HL-60/S4 treated with phorbol 12-myristate 13-acetate at 8.2 ng/mL for 4 days and 3 days (cell line): Measurements from ENCODE around the gene TRAF3.

ENCODE experiments used
- in situ Hi-C: fragments of 300-500 bp; cut with MboI; formaldehyde crosslinking; loops from 2 replicates; pipeline ENCODE4 v1.15.0; 2022; ENCODE audit warnings: low sequenced_read_pairs

TRAF3 gene

GRCh38 chr14:102776761-102777710 lies at the start of gene TRAF3:
Gene TRAF3, plus strand, starts transcription at chr14:102777449. Its CDS starts 92,753 bp downstream, at chr14:102870202.
- in situ Hi-C loops: no loop called here

- in situ Hi-C loops: no loop called here
Measured at GRCh38 chr14:102728501-102728900, 48.7 kb upstream of the TRAF3 start.

- in situ Hi-C loops: no loop called here
Measured at GRCh38 chr14:102729268-102729667, 48.0 kb upstream of the TRAF3 start.

GRCh38 chr14:102729825-102730224 lies 47.4 kb upstream of the TRAF3 start:
- in situ Hi-C loops: no loop called here

GRCh38 chr14:102731101-102731870 lies 46.0 kb upstream of the TRAF3 start:
- in situ Hi-C loops: no loop called here

- in situ Hi-C loops: no loop called here
Measured at GRCh38 chr14:102731871-102732800, 45.1 kb upstream of the TRAF3 start.

- in situ Hi-C loops: no loop called here
Measured at GRCh38 chr14:102732924-102733323, 44.3 kb upstream of the TRAF3 start.

GRCh38 chr14:102733326-102733725 lies 43.9 kb upstream of the TRAF3 start:
- in situ Hi-C loops: no loop called here

GRCh38 chr14:102734436-102734835 lies 42.8 kb upstream of the TRAF3 start:
- in situ Hi-C loops: no loop called here

GRCh38 chr14:102736956-102737355 lies 40.3 kb upstream of the TRAF3 start:
- in situ Hi-C loops: no loop called here

- in situ Hi-C loops: no loop called here
Measured at GRCh38 chr14:102737402-102738372, 39.6 kb upstream of the TRAF3 start.

GRCh38 chr14:102738373-102739189 lies 38.7 kb upstream of the TRAF3 start:
- in situ Hi-C loops: no loop called here

- in situ Hi-C loops: no loop called here
Measured at GRCh38 chr14:102739190-102739469, 38.1 kb upstream of the TRAF3 start.

- in situ Hi-C loops: no loop called here
Measured at GRCh38 chr14:102746634-102747438, 30.4 kb upstream of the TRAF3 start.

GRCh38 chr14:102748806-102749205 lies 28.4 kb upstream of the TRAF3 start:
- in situ Hi-C loops: no loop called here

- in situ Hi-C loops: no loop called here
Measured at GRCh38 chr14:102749393-102750305, 27.6 kb upstream of the TRAF3 start.

GRCh38 chr14:102750376-102750775 lies 26.9 kb upstream of the TRAF3 start:
- in situ Hi-C loops: no loop called here
